IMR-90 (cell line): ENCODE results near the gene C11orf97. TPM values are rescaled to one million over a fixed set of nuclear protein-coding genes. Genes with fewer than 3 reads are reported as not detected.

ENCODE experiments used
- ATAC-seq: fragments of 200-7000 bp; cut with Tn5 transposase; 2 replicates; pipeline ENCODE4 v1.9.1; 2020; ENCODE audit warnings: low read depth, mild to moderate bottlenecking, moderate library complexity
- BruUV-seq: library from RNA; stranded (reverse); fragments of 400-500 nt; replicated peaks from 2 replicates; lab custom pipeline; 2021; lab: Mats Ljungman, UMichigan
- CTCF ChIA-PET: fragments of 300-600 bp; formaldehyde crosslinking; extraction: SDS; loops from one replicate; lab custom pipeline; 2021; ENCODE audit warnings: antibody characterized with exemption; lab: Yijun Ruan, JAX
- POLR2A ChIA-PET: fragments of 300-600 bp; sonication (Branson Sonifier 250); formaldehyde crosslinking; loops from one replicate; lab custom pipeline; 2022; ENCODE audit warnings: antibody characterized with exemption; ENCODE audit not compliant: unreplicated experiment; lab: Charles Lee
- DNase-seq: peaks from one replicate; pipeline ENCODE4 v3.0.0; 2013
- H2AFZ ChIP-seq: replicated peaks from 2 replicates; pipeline ENCODE3; 2013; ENCODE audit warnings: low read length, mild to moderate bottlenecking; ENCODE audit not compliant: poor library complexity
- H2AK5ac ChIP-seq: 2 replicates; pipeline ENCODE4 v1.6.1; 2013; ENCODE audit warnings: low read depth, low read length, inconsistent platforms
- H2AK9ac ChIP-seq: replicated peaks from 2 replicates; pipeline ENCODE3; 2013; ENCODE audit warnings: mild to moderate bottlenecking, low read depth, low read length, moderate library complexity; ENCODE audit not compliant: poor library complexity
- H2BK120ac ChIP-seq: 2 replicates; pipeline ENCODE4 v1.6.1; 2013; ENCODE audit warnings: low read depth, low read length, inconsistent platforms
- H2BK15ac ChIP-seq: 3 replicates; pipeline ENCODE4 v1.6.1; 2013; ENCODE audit warnings: low read depth, low read length, inconsistent platforms
- H2BK20ac ChIP-seq: 2 replicates; pipeline ENCODE4 v1.6.1; 2013; ENCODE audit warnings: low read depth, mild to moderate bottlenecking, inconsistent platforms, low read length, moderate library complexity
- H2BK5ac ChIP-seq: 2 replicates; pipeline ENCODE4 v1.6.1; 2013; ENCODE audit warnings: mild to moderate bottlenecking, low read depth, low read length, inconsistent platforms; ENCODE audit not compliant: poor library complexity, severe bottlenecking
- H3K14ac ChIP-seq: replicated peaks from 2 replicates; pipeline ENCODE4 v1.6.1; 2013; ENCODE audit warnings: low read depth, low read length, inconsistent platforms
- H3K18ac ChIP-seq: 2 replicates; pipeline ENCODE4 v1.6.1; 2013; ENCODE audit warnings: low read depth, low read length, control low read depth
- H3K23ac ChIP-seq: 2 replicates; pipeline ENCODE4 v1.6.1; 2013; ENCODE audit warnings: low read depth, low read length, inconsistent platforms
- H3K27ac ChIP-seq: 2 replicates; pipeline ENCODE4 v1.5.1; 2013; ENCODE audit warnings: mild to moderate bottlenecking, control low read depth, low read length; ENCODE audit not compliant: insufficient read depth
- H3K27me3 ChIP-seq: 2 replicates; pipeline ENCODE4 v1.6.1; 2013; ENCODE audit warnings: low read length; ENCODE audit not compliant: control insufficient read depth, insufficient read depth
- H3K36me3 ChIP-seq: 2 replicates; pipeline ENCODE4 v1.6.1; 2013; ENCODE audit warnings: low read length, mixed read lengths; ENCODE audit not compliant: control insufficient read depth, insufficient read depth
- H3K4ac ChIP-seq: 2 replicates; pipeline ENCODE4 v1.6.1; 2013; ENCODE audit warnings: low read depth, low read length, inconsistent platforms
- H3K4me1 ChIP-seq: 2 replicates; pipeline ENCODE4 v1.6.1; 2013; ENCODE audit warnings: low read length, mixed read lengths; ENCODE audit not compliant: control insufficient read depth, insufficient read depth
- H3K4me2 ChIP-seq: 2 replicates; pipeline ENCODE4 v1.6.1; 2013; ENCODE audit warnings: low read depth, mild to moderate bottlenecking, control low read depth, low read length, moderate library complexity
- H3K4me3 ChIP-seq: 2 replicates; pipeline ENCODE4 v1.5.1; 2013; ENCODE audit warnings: low read depth, mild to moderate bottlenecking, control low read depth, low read length, moderate library complexity; ENCODE audit not compliant: insufficient read depth
- H3K56ac ChIP-seq: 2 replicates; pipeline ENCODE4 v1.6.1; 2013; ENCODE audit warnings: low read length, inconsistent platforms; ENCODE audit not compliant: insufficient read depth; ENCODE audit errors: extremely low read depth
- H3K79me1 ChIP-seq, 2 experiments: 2 replicates each; pipeline ENCODE4 v1.6.1; 2013; ENCODE audit warnings: low read length in 2 of 2, inconsistent platforms in 1 of 2, low read depth in 1 of 2
- H3K9ac ChIP-seq: 2 replicates; pipeline ENCODE4 v1.6.1; 2013; ENCODE audit warnings: low read depth, low read length, control low read depth
- H3K9me1 ChIP-seq: 2 replicates; pipeline ENCODE4 v1.6.1; 2013; ENCODE audit warnings: low read length, inconsistent platforms; ENCODE audit not compliant: insufficient read depth
- H3K9me3 ChIP-seq: 2 replicates; pipeline ENCODE4 v1.6.1; 2013; ENCODE audit warnings: low read length; ENCODE audit not compliant: control insufficient read depth, insufficient read depth
- H4K20me1 ChIP-seq: 2 replicates; pipeline ENCODE4 v1.6.1; 2013; ENCODE audit warnings: low read length, inconsistent platforms; ENCODE audit not compliant: insufficient read depth
- H4K5ac ChIP-seq: 2 replicates; pipeline ENCODE4 v1.6.1; 2013; ENCODE audit warnings: mild to moderate bottlenecking, low read depth, low read length, control low read depth
- H4K8ac ChIP-seq, 2 experiments: 2 replicates each; pipeline ENCODE4 v1.6.1; 2013; ENCODE audit warnings: low read depth in 2 of 2, low read length in 2 of 2, control low read depth in 1 of 2, inconsistent platforms in 1 of 2
- H4K91ac ChIP-seq: 2 replicates; pipeline ENCODE4 v1.6.1; 2013; ENCODE audit warnings: low read depth, low read length, inconsistent platforms; ENCODE audit not compliant: insufficient read depth
- MXI1 ChIP-seq: IDR thresholded peaks from 2 replicates; pipeline ENCODE4 v1.6.1; 2012; ENCODE audit warnings: low read depth, mild to moderate bottlenecking, low read length, moderate library complexity, borderline replicate concordance
- RAD21 ChIP-seq: IDR thresholded peaks from 2 replicates; pipeline ENCODE4 v1.6.1; 2012; ENCODE audit warnings: low read length, improper control_type of control experiment
- dilution Hi-C: fragments of 300-500 bp; cut with HindIII; formaldehyde crosslinking; loops from one replicate; pipeline ENCODE4 v1.14.3; 2018; ENCODE audit warnings: low sequenced_read_pairs; ENCODE audit not compliant: unreplicated experiment
- in situ Hi-C: fragments of 300-500 bp; cut with MboI; formaldehyde crosslinking; loops from 3 replicates; pipeline ENCODE4 v1.14.3; 2019; ENCODE audit warnings: low sequenced_read_pairs, inconsistent platforms, mixed read lengths
- intact Hi-C: fragments of 100-400 bp; cut with micrococcal nuclease; formaldehyde crosslinking; loops from 2 replicates; pipeline ENCODE4 v1.10.0; 2022
- polyA plus RNA-seq, 3 experiments: library from polyadenylated mRNA; depleted of rRNA; stranded (reverse); fragments of >200 nt; gene quantifications; 2 replicates each; pipeline ENCODE4 v1.2.3, GENCODE V29; 2012; ENCODE audit warnings: low replicate concordance in 1 of 3
- total RNA-seq: library from RNA; depleted of rRNA; stranded (reverse); fragments of >200 nt; gene quantifications from 2 replicates; pipeline ENCODE4 v1.2.3, GENCODE V29; 2012

Gene C11orf97
- total and polyA plus RNA-seq, 2 of the 4 experiments (the other 2 are of a cell fraction): not detected

DNA sequence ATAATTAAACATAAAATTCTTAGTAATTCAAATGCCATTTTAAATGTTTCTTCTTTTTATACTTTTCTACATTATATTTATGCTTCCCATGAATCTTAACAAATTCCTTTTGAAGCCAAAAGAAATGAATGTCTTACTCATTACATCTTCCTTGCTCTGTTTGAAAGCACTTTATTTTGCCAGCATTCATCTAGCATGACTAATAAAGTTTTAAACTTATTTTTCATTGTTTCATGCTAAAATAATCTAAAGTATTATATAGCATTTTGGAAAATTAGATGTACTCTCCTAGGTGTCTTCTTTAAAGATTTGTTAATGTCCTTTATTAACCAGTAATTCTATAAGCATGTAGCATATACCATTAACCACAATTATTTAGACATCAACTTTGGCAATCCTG lies 45.2 kb downstream of the C11orf97 start:
- H2AK9ac ChIP-seq: no peak overlapping the region
- no peak overlapping the region for H3K27ac ChIP-seq
- H2BK120ac ChIP-seq: no peak overlapping the region
- H3K36me3 ChIP-seq: no peaks in the 10 kb centered on the region
- no peak overlapping the region for H2BK20ac ChIP-seq
- H3K4me2 ChIP-seq: no peak overlapping the region
- H2AFZ ChIP-seq: no peak overlapping the region
- 0 out of 4 replicates have a peak, but pooled peaks cover 2 to 9% of the 10 kb centered on the region in 2 experiments for H3K79me1 ChIP-seq
- H3K27me3 ChIP-seq: no peaks in the 10 kb centered on the region
- no peak overlapping the region for H3K4ac ChIP-seq
- H3K9me3 ChIP-seq: no peaks in the 10 kb centered on the region
- H3K9me1 ChIP-seq: peaks cover 3% of the 10 kb centered on the region; the same call in 1 of the 2 replicates
- H3K4me3 ChIP-seq: no peak overlapping the region
- peaks cover 7% of the 10 kb centered on the region for H3K4me1 ChIP-seq
- peak overlapping the region; percentile 69 for H2BK5ac ChIP-seq
- DNase-seq (peak; percentile 58), ATAC-seq (peak; percentile 68)
- CTCF ChIA-PET: no interaction called here
- dilution Hi-C loops: no loop called here
- no peak overlapping the region for H2BK15ac ChIP-seq
- H4K5ac ChIP-seq: no peak overlapping the region
- H2AK5ac ChIP-seq: no peak overlapping the region
- no peak overlapping the region for H3K18ac ChIP-seq
- no peak overlapping the region for H4K8ac ChIP-seq
- BruUV-seq: no TSS peak
- no peak overlapping the region for H3K9ac ChIP-seq
- intact Hi-C loops: no loop called here
- H3K23ac ChIP-seq: no peak overlapping the region
- in situ Hi-C loops: no loop called here
- POLR2A ChIA-PET: no interaction called here
- H3K56ac ChIP-seq: no peak overlapping the region
- no peaks in the 10 kb centered on the region for H4K20me1 ChIP-seq
- no peak overlapping the region for H4K91ac ChIP-seq
- H3K14ac ChIP-seq: no peak overlapping the region
- no peak for TF ChIP-seq RAD21
- no peak for TF ChIP-seq MXI1
